ENCODE measurements around the gene ZFYVE26. TPM values are rescaled to one million over a fixed set of nuclear protein-coding genes. Genes with fewer than 3 reads are reported as not detected.
"Not testable (repeated sequence)": the region's sequence is repeated elsewhere in the genome, so short reads cannot be mapped to it uniquely, and the experiment has no call there.

ZFYVE26 gene
- polyA plus RNA-seq, 1 donor = 12.8 TPM

DNA sequence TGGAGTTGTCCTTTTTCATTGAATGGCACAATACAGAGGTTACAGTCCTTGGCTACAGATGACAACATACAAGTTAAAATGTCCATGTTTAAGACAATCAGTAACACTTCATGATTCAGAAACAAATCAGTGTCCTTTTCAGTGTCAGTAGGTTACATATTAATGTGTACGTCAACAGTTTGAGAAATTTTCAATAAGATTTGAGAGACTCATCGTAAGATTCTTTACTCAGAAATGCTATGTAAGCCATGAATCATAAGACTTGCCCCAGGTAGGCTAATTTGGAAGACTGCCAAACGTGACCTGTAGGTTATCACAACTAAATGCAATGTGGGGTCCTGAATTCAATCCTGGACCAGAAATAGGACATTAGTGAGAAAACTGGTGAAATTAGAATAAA is 111.2 kb downstream of the ZFYVE26 start:
- no peak for DNase-seq (ENCODE audit: low read depth)

GRCh38 chr14:67704484-67705089 is 111.8 kb downstream of the ZFYVE26 start:
- peak; percentile 36 for DNase-seq (ENCODE audit: low read depth)

- no peak for DNase-seq (ENCODE audit: low read depth)
These were observed 112.4 kb downstream of the ZFYVE26 start for GRCh38 chr14:67703997-67704396.

- DNase-seq (ENCODE audit: low read depth) = not testable (repeated sequence)
These were observed 114.9 kb downstream of the ZFYVE26 start, which contains the start of gene RDH12 for GRCh38 chr14:67701492-67701891. RDH12 (plus strand) TSS chr14:67701886; CDS start chr14:67722643, 20,757 bp downstream.

GRCh38 chr14:67698179-67698578 is 118.2 kb downstream of the ZFYVE26 start:
- DNase-seq (ENCODE audit: low read depth) = no peak

GRCh38 chr14:67697006-67697405 is 119.4 kb downstream of the ZFYVE26 start:
- DNase-seq (ENCODE audit: low read depth) = no peak

Other genes starting within 250 kb of the ZFYVE26 start
- 12.8 TPM for gene PIGH, start 216.3 kb downstream of the ZFYVE26 start, polyA plus RNA-seq (ENCODE audit: insufficient read length)
- 2.3 TPM for gene ARG2, start 196.7 kb downstream of the ZFYVE26 start, polyA plus RNA-seq (ENCODE audit: insufficient read length)
- 79.0 TPM for gene VTI1B, start 142.0 kb downstream of the ZFYVE26 start, polyA plus RNA-seq (ENCODE audit: insufficient read length)
- 39.4 TPM for gene RDH11, start 120.8 kb downstream of the ZFYVE26 start, polyA plus RNA-seq (ENCODE audit: insufficient read length)
- gene RDH12, start 114.7 kb downstream of the ZFYVE26 start, polyA plus RNA-seq (ENCODE audit: insufficient read length) = 0.43 TPM
- 7.3 TPM for gene RAD51B, start 3.2 kb upstream of the ZFYVE26 start, polyA plus RNA-seq (ENCODE audit: insufficient read length)